Tibial artery (tissue), 4 donors: ENCODE measurements around the gene SATB1.

Source experiments
- DNase-seq, 2 donors: peaks; one replicate each; pipeline ENCODE4 v3.0.0-alpha.2; 2019
- H3K27ac ChIP-seq, 2 donors: fragments of 200-600 bp; sonication (generic) in 1 of 2; 1 replicate in 1 of 2; 2 replicates in 1 of 2; pipeline ENCODE4 v1.5.1; 2018 to 2019; ENCODE audit warnings: mild to moderate bottlenecking in 1 of 2
- H3K27me3 ChIP-seq, 2 donors: fragments of 200-600 bp; sonication (generic) in 1 of 2; one replicate each; pipeline versions ENCODE4 v1.5.1 to v1.6.0; 2016 to 2019
- H3K36me3 ChIP-seq, 3 donors: fragments of 200-600 bp; sonication (generic) in 2 of 3; one replicate each; pipeline ENCODE4 v1.5.1; 2016 to 2019; ENCODE audit warnings: mild to moderate bottlenecking in 2 of 3
- H3K4me1 ChIP-seq, 4 donors: fragments of 200-600 bp; sonication (generic) in 2 of 4; 1 replicate in 3 of 4; 2 replicates in 1 of 4; pipeline ENCODE4 v1.5.1; 2016 to 2019
- H3K4me3 ChIP-seq, 2 donors: fragments of 200-600 bp; sonication (generic) in 1 of 2; 1 replicate in 1 of 2; 2 replicates in 1 of 2; pipeline ENCODE4 v1.5.1; 2018 to 2019; ENCODE audit warnings: mild to moderate bottlenecking in 2 of 2
- H3K9me3 ChIP-seq, 3 donors: fragments of 200-600 bp; sonication (generic) in 1 of 3; one replicate each; pipeline ENCODE4 v1.5.1; 2016 to 2019
- intact Hi-C: fragments of 100-400 bp; cut with DNase I; formaldehyde crosslinking; loops from one replicate; pipeline ENCODE4 v1.15.0; 2023; ENCODE audit warnings: low total_unique reads
- TF ChIP-seq, protein P1 (sequence below), 2 experiments: fragments of 200-600 bp in 1 of 2; fragments of 450-650 bp in 1 of 2; IDR thresholded peaks; one replicate each; pipeline ENCODE4 v1.5.1; 2017 to 2019; ENCODE audit warnings: antibody characterized with exemption in 2 of 2, mild to moderate bottlenecking in 1 of 2, moderate library complexity in 1 of 2

The SATB1 gene

DNA sequence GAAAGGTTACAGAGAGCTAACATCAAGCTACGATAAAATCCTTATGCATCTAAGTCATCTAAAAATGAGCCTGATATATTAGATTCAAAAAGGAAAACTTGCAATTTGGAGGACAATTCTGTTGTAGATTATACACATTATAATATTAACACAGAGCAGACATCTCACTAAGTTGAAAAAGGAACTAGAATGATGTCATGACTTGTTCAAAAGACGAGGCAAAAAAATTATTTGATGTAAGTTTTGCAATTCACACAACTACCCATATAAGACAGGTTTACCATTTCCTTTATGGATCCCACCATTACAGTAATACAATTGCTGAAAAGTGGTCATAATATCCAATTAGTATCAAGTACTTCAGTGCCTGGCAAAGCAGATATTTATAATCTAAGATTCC is 15.9 kb downstream of the SATB1 start:
- Histone ChIP-seq H3K27me3 (no peaks in the 10 kb centered on the region), H3K4me3 (no peak overlapping the region), H3K36me3 (peaks cover 0 to 8% (median 5%) of the 10 kb centered on the region in 3 donors), H3K4me1 (no peaks in the 10 kb centered on the region), H3K27ac (no peak overlapping the region), H3K9me3 (no peaks in the 10 kb centered on the region)
- TF ChIP-seq, protein P1, sequence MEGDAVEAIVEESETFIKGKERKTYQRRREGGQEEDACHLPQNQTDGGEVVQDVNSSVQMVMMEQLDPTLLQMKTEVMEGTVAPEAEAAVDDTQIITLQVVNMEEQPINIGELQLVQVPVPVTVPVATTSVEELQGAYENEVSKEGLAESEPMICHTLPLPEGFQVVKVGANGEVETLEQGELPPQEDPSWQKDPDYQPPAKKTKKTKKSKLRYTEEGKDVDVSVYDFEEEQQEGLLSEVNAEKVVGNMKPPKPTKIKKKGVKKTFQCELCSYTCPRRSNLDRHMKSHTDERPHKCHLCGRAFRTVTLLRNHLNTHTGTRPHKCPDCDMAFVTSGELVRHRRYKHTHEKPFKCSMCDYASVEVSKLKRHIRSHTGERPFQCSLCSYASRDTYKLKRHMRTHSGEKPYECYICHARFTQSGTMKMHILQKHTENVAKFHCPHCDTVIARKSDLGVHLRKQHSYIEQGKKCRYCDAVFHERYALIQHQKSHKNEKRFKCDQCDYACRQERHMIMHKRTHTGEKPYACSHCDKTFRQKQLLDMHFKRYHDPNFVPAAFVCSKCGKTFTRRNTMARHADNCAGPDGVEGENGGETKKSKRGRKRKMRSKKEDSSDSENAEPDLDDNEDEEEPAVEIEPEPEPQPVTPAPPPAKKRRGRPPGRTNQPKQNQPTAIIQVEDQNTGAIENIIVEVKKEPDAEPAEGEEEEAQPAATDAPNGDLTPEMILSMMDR (IDR thresholded peaks at IDR 0.05) = no peak
- DNase-seq = no peak
- intact Hi-C loops = no loop called here

DNA sequence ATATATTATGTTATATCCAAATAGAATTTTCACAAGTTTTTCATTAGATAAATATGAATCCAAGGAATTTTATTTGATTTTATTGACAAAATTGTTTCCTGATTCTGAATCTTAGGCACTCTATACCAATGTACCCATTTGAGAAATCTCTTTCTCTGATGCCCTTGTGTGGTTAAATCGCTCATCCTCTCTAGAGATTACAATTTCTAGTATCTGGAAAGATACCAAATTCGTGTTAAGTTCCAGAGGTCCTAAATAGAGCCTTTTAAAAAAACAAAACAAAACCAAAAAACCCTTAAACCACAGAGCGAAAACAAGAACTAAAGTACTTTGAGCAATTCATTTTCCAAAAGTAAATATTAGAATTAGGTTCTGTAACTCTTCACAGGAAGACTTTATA is 20.0 kb downstream of the SATB1 start:
- peaks cover 0 to 8% (median 0%) of the 10 kb centered on the region in 4 donors for H3K4me1 ChIP-seq
- TF ChIP-seq, protein P1 (IDR thresholded peaks at IDR 0.05) = no peak
- intact Hi-C loops = no loop called here
- H3K36me3 ChIP-seq = no peaks in the 10 kb centered on the region
- no peaks in the 10 kb centered on the region for H3K9me3 ChIP-seq
- no peak for DNase-seq
- H3K4me3 ChIP-seq = no peak overlapping the region
- H3K27me3 ChIP-seq = no peaks in the 10 kb centered on the region
- no peak overlapping the region for H3K27ac ChIP-seq

DNA sequence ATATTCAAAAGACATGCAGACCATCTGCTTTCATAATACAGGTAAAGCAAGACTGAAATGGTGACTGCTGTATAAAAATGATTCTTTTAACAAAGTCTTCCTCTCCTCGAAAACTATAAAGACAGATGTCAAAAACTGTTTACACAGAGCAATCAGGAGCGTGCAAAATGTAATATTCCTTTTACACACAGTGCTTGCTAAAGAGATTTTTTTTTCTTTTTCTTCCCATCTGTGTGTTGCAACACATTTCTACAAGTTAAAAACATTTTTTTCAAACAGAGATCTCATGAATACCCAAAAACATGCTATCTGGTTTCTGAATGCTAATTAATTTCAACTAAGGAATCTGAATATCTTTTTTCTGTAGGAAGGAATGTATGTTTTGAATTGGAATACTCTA is 22.1 kb downstream of the SATB1 start:
- no peaks in the 10 kb centered on the region for H3K9me3 ChIP-seq
- H3K27me3 ChIP-seq = no peaks in the 10 kb centered on the region
- no peak overlapping the region for H3K27ac ChIP-seq
- intact Hi-C loops = no loop called here
- no peak for DNase-seq
- peaks cover 0 to 8% (median 0%) of the 10 kb centered on the region in 4 donors for H3K4me1 ChIP-seq
- TF ChIP-seq, protein P1 (IDR thresholded peaks at IDR 0.05) = no peak
- no peak overlapping the region for H3K4me3 ChIP-seq
- H3K36me3 ChIP-seq = no peaks in the 10 kb centered on the region

DNA sequence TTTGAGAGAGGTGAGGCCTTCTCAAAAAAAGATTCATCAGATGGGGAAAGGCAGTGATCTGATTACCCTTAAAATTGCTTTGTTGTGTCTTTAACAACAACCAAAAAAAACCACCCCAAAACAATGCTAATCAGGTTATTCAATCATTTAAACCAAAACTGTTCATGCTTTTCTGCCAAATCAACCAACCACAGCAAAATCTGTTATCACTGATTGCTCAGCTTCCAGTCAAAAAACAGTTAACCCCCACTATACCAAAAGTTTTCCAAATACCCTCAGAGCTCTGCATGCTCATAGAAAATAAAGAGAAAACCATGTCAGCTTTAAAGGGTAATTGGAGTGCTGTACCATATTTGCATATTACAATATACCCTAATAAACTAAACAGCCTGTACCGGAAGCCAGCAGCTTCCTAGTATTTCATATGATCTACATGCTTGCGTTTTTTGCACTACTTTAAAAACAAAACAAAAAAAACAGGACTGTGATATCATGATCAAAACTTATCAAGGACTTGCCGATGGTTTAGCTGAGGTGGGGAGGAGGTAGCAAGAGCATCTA is 22.8 kb downstream of the SATB1 start:
- Histone ChIP-seq H3K27me3 (no peaks in the 10 kb centered on the region), H3K27ac (no peak overlapping the region), H3K4me3 (no peak overlapping the region), H3K4me1 (peaks cover 0 to 8% (median 0%) of the 10 kb centered on the region in 4 donors), H3K9me3 (no peaks in the 10 kb centered on the region), H3K36me3 (no peaks in the 10 kb centered on the region)
- intact Hi-C loops = no loop called here
- DNase-seq = no peak
- TF ChIP-seq, protein P1 (IDR thresholded peaks at IDR 0.05) = no peak

DNA sequence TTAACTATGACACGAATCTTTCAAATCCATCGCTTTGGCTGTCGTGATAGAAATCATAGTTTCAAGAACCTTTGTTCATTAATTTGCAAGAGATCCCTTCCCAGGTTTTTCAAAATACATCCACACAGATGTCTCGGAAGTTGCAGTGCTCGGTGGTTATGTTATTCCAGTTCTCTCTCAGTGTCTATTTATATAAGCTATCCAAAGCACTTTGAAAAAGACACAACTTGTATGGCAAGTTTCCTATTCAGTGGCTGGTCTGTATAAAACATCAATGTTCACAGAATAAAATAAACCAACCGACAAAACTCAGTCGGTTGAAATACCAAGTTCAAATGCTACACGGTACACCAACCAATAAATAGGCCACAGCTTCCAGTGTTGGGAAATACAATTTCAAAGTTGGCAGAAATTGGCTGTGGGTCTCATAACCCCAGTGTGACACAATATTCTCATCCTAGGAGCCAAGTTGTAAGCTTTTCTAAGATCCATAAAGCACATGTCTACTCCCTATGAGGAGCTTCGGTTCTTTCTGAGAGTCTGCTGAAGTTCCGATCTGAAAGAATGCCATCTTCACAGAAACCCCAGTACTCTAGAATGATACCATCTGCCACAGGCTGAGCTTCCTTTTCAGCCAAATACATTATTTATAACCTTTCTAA is 23.7 kb downstream of the SATB1 start:
- DNase-seq = no peak
- Histone ChIP-seq H3K36me3 (peaks cover 0 to 7% (median 0%) of the 10 kb centered on the region in 3 donors), H3K27ac (no peak overlapping the region), H3K9me3 (no peaks in the 10 kb centered on the region), H3K27me3 (no peaks in the 10 kb centered on the region), H3K4me3 (no peak overlapping the region), H3K4me1 (peaks cover 0 to 8% (median 0%) of the 10 kb centered on the region in 4 donors)
- TF ChIP-seq, protein P1 (IDR thresholded peaks at IDR 0.05) = no peak
- intact Hi-C loops = no loop called here
